BLaER1 (cell line): ENCODE results near the gene LCN12.

Experiments used
- H3K27ac ChIP-seq: shearing (Covaris generic); formaldehyde crosslinking; 2 replicates; pipeline ENCODE4 v1.8.1; 2022
- H3K27me3 ChIP-seq: shearing (Covaris generic); formaldehyde crosslinking; 2 replicates; pipeline ENCODE4 v1.8.1; 2022
- H3K36me3 ChIP-seq: shearing (Covaris generic); formaldehyde crosslinking; 2 replicates; pipeline ENCODE4 v1.8.1; 2022
- H3K4me1 ChIP-seq: shearing (Covaris generic); formaldehyde crosslinking; 2 replicates; pipeline ENCODE4 v1.8.1; 2022
- H3K4me2 ChIP-seq: shearing (Covaris generic); formaldehyde crosslinking; 2 replicates; pipeline ENCODE4 v1.8.1; 2022
- H3K4me3 ChIP-seq: shearing (Covaris generic); formaldehyde crosslinking; 2 replicates; pipeline ENCODE4 v1.8.1; 2022
- H3K9ac ChIP-seq: shearing (Covaris generic); formaldehyde crosslinking; 2 replicates; pipeline ENCODE4 v1.8.1; 2022
- H3K9me3 ChIP-seq: shearing (Covaris generic); formaldehyde crosslinking; 2 replicates; pipeline ENCODE4 v1.8.1; 2022
- H4K20me1 ChIP-seq: shearing (Covaris generic); formaldehyde crosslinking; 2 replicates; pipeline ENCODE4 v1.8.1; 2022
- Cebpa-rat ChIP-seq: shearing (Covaris generic); IDR thresholded peaks from 2 replicates; pipeline ENCODE4 v1.8.1; 2022

LCN12 gene

DNA sequence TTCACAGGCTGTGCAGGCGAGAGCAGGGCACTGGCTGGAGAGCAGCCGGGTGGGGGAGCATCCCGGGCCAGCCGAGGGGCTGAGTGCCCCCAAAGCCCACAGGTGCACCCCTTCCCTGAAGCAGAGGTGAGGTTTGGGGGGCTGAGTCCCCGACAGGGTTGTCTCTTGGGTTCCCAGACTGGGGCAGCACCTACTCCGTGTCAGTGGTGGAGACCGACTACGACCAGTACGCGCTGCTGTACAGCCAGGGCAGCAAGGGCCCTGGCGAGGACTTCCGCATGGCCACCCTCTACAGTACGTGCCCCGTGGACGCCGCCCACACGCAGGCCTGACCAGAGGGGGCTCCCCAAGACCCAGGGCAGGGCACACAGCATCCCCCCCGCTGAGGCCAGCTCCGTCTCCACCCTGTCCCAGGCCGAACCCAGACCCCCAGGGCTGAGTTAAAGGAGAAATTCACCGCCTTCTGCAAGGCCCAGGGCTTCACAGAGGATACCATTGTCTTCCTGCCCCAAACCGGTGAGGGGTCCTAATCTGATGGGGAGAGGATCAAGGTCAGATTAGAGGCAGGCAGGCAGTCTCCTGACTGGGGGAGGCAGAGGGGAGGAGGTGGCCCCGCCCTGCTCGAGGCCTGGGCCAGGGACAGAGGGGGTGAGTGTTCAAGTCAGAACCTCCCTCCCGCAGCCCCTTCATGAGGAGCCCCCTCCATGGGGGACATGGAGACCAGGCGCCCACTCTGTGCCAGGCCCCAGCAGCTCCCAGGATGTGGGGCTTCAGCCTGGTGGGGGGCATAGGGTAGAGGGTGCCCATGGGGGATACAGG is 27.9 kb downstream of the LCN12 start:
- Histone ChIP-seq H3K9me3 (no peaks in the 10 kb centered on the region), H3K36me3 (no peaks in the 10 kb centered on the region), H3K27ac (no peak overlapping the region), H3K4me2 (peak overlapping the region; percentile 45), H3K27me3 (peaks cover 30% of the 10 kb centered on the region), H3K4me3 (no peak overlapping the region), H4K20me1 (no peaks in the 10 kb centered on the region), H3K9ac (no peak overlapping the region), H3K4me1 (peaks cover 45% of the 10 kb centered on the region)
- TF ChIP-seq Cebpa-rat = no peak

DNA sequence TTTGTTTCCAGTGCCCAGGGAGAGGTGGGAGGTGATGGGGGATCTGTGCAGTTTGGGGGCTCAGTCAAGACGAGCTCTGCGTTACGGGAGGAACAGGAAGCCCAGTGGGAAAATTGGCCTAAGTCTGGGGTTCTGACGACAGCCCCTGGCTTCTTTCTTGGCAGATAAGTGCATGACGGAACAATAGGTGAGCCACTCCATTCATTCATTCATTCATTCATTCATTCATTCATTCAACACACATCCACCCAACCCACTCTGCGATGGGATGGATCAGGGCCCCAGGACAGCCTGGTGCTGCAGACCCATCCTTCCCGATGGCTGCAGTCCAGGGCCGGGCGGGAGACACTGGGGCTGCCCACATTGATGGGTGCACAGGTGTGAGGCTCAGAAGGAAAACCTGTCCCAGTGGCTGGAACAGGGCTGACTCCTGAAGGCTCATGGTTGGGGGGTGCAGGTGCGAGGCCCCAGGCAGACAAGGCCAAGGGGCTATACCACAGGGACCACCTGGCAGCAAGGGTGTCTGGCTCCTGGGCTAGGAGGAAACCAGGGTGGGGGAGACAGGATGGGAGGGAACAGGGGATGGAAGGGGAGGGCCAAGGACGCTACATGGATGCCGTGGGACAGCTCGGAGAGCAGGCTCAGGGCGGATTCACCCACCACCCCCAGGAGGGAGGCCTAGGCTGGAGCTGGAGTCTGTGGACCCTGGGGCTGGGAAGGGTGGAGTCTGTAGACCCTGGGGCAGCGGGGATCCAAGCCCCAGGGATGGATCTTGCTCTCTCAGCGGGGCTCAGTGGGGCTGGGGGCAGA is 28.8 kb downstream of the LCN12 start:
- Histone ChIP-seq H3K9ac (no peak overlapping the region), H3K36me3 (no peaks in the 10 kb centered on the region), H3K4me2 (no peak overlapping the region), H3K4me3 (no peak overlapping the region), H3K4me1 (peaks cover 37% of the 10 kb centered on the region), H3K27ac (no peak overlapping the region), H3K27me3 (peaks cover 39% of the 10 kb centered on the region), H3K9me3 (no peaks in the 10 kb centered on the region), H4K20me1 (no peaks in the 10 kb centered on the region)
- TF ChIP-seq Cebpa-rat = no peak

DNA sequence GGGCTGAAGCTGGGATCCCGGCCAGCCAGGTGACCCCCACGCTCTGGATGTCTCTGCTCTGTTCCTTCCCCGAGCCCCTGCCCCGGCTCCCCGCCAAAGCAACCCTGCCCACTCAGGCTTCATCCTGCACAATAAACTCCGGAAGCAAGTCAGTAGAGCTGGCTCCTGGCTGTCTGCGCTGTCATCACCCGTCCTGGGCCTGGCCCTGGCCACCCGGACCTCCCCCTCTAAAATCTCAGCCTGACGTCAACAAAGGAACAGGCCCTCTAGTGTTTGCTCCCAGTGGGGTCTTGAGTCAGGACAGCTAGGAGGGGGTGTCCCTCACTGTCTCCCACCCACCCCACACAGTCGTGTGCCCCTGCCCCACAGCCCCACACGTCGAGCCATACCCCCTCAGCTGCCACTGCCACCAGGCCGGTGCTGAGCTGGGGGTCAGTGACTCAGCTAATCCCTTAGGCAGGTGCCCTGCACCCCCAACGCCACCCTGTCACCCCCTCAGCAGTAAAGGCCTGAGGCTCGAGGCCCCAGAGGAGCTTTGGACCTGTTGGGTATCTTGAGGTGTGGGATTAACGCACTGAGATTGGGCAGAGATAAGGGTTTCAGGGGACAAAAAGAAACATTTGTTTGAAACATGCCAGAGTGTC is 29.6 kb downstream of the LCN12 start:
- Histone ChIP-seq H3K4me3 (no peak overlapping the region), H3K27ac (no peak overlapping the region), H4K20me1 (no peaks in the 10 kb centered on the region), H3K4me1 (peaks cover 30% of the 10 kb centered on the region), H3K27me3 (peaks cover 47% of the 10 kb centered on the region), H3K36me3 (no peaks in the 10 kb centered on the region), H3K9ac (no peak overlapping the region), H3K4me2 (no peak overlapping the region), H3K9me3 (no peaks in the 10 kb centered on the region)
- TF ChIP-seq Cebpa-rat = no peak

DNA sequence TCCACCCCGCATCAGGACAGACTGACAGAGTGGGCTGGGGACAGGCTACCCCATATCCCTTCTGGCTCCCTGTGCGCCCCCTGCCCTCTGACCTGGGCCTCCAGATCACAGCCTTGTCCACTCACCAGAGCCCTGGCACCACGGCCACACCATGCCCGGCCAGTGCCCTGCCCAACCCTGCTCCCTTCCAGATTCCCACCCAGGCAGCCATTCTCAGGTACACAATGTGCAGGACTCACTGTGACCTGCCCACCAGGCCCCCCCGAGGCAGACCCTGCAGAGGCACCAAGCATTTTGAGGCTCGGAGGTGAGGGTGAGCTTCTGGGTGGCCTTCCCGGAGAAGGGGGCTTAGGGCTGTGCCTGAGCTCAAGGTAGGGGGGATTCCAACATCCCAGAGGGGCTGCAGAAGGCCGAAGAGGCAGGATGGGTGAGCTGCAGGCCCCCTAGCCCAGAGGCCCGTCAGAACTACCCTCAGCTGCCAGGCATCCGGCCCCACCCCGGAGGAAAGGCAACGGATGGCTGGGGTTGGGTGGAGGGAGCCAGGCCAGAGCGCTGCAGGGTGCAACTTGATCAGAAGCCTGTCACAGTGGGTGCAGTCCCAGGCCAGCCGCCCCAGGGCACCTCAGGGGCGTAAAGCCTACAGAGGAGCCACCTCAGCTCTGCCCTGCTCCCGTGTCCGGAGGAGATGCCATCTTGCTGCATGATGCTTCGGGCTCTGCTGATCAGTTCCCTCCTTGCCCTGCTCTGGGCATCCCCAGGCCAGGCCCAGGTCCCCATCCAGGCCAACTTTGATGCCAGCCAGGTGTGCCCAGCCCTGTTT is 30.4 kb downstream of the LCN12 start, which contains the start of gene LCNL1:
TSS of gene LCNL1 (plus strand) at position 762 of the 820 bp plus-strand sequence. CDS start 594 bp downstream, outside the sequence.
- TF ChIP-seq Cebpa-rat = no peak
- no peaks in the 10 kb centered on the region for H4K20me1 ChIP-seq

DNA sequence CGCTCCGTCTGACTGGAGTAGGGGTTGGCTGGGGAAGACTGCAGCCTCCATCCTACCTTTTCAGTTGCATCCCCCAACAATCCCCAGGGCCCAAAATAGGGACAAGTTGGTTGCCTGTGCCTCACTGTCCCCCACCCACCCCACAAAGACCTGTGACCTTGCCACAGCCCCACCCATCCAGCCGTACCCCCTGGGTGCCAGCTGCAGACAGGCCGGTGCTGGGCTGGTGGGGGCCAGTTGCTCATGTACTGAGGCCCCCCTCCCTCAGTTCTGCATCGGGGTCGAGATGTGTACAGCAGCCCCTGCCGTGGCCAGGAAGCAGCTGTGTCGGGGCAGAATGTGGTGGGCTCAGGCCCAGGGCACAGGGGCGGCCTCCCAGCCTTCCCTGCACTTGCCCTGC is 31.1 kb downstream of the LCN12 start:
- Histone ChIP-seq H3K9me3 (no peaks in the 10 kb centered on the region), H4K20me1 (no peaks in the 10 kb centered on the region), H3K4me1 (peaks cover 23% of the 10 kb centered on the region), H3K4me2 (peak overlapping the region; percentile 26; the same call in 1 of the 2 replicates), H3K27ac (no peak overlapping the region), H3K4me3 (no peak overlapping the region), H3K36me3 (no peaks in the 10 kb centered on the region), H3K27me3 (peaks cover 53% of the 10 kb centered on the region), H3K9ac (no peak overlapping the region)
- TF ChIP-seq Cebpa-rat = no peak

More for the DNA sequence above, 30.4 kb downstream of the LCN12 start, which contains the start of gene LCNL1:
- H3K4me1 ChIP-seq = peaks cover 24% of the 10 kb centered on the region
- peak within 1 kb of the TSS; percentile 26; the same call in 1 of the 2 replicates for H3K4me2 ChIP-seq
- peaks cover 53% of the 10 kb centered on the region for H3K27me3 ChIP-seq
- no peak within 1 kb of the TSS for H3K4me3 ChIP-seq
- H3K36me3 ChIP-seq = no peaks in the 10 kb centered on the region
- H3K9me3 ChIP-seq = no peaks in the 10 kb centered on the region
- H3K27ac ChIP-seq = no peak within 1 kb of the TSS
- no peak within 1 kb of the TSS for H3K9ac ChIP-seq

DNA sequence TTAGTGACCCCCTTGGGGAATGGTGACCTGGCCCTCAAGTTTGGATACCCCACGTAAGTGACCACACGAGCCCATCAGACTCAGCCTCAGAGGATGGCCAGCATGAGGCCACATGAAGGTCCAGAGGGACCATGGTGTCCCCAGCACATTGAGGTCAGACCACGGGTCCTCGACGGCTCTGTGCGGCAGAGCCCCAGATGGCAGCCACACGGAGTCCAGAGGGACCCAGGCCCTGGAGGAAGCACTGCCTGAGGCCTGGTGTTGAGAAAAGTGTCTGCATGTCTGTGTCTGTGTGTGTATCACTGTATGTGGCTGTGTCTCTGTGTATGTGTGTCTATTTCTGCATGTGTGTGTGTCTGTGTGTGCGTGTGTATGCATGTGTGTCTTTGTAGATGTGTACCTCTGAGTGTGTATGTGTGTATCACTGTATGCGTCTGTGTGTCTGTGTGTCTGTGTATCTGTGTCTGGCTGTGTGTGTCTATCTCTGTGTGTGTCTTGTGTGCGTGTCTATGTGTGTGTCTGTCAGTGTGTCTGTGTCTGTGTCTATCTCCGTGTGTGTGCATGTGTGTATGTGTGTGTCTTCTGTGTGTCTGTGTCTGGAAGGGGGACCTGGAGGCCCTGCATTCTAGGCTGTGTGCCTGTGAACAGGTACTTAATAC is 31.7 kb downstream of the LCN12 start:
- H4K20me1 ChIP-seq = no peaks in the 10 kb centered on the region
- peaks cover 53% of the 10 kb centered on the region for H3K27me3 ChIP-seq
- TF ChIP-seq Cebpa-rat = no peak
- no peaks in the 10 kb centered on the region for H3K36me3 ChIP-seq
- H3K9me3 ChIP-seq = no peaks in the 10 kb centered on the region
- H3K4me1 ChIP-seq = peaks cover 23% of the 10 kb centered on the region
- peak overlapping the region; percentile 26; the same call in 1 of the 2 replicates for H3K4me2 ChIP-seq
- H3K9ac ChIP-seq = no peak overlapping the region
- H3K27ac ChIP-seq = no peak overlapping the region
- H3K4me3 ChIP-seq = no peak overlapping the region

DNA sequence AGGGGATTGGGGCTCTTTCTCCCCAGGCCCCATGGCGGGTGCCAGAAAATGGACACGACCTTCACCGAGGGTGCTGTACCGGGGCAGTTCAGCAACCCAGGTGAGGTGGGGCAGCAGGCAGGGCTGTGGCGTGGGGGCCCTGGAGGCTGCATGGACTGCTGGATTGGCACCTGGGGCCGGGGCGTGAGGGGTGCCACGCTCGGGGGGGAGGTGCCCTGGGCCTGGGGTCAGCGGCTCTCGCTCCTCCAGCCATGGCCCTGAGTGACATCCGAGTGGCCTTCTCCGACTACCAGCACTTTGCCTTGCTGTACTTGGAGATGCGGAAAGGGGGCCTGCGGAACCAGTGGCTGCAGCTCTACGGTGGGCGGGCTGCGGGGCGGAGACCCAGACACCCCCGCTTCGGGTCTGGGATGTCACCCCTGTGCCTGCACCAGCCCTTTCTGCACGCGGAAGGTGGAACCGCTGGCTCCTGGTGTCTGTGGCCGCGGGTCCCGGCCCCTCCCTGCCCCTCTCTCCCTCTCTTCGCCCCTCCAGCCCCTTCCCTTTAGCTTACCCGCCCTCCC is 32.5 kb downstream of the LCN12 start:
- H3K27ac ChIP-seq = no peak overlapping the region
- no peak overlapping the region for H3K4me2 ChIP-seq
- no peak overlapping the region for H3K9ac ChIP-seq
- peaks cover 15% of the 10 kb centered on the region for H3K4me1 ChIP-seq
- no peak for TF ChIP-seq Cebpa-rat
- H3K9me3 ChIP-seq = no peaks in the 10 kb centered on the region
- H4K20me1 ChIP-seq = no peaks in the 10 kb centered on the region
- H3K4me3 ChIP-seq = no peak overlapping the region
- no peaks in the 10 kb centered on the region for H3K36me3 ChIP-seq
- H3K27me3 ChIP-seq = peaks cover 53% of the 10 kb centered on the region

DNA sequence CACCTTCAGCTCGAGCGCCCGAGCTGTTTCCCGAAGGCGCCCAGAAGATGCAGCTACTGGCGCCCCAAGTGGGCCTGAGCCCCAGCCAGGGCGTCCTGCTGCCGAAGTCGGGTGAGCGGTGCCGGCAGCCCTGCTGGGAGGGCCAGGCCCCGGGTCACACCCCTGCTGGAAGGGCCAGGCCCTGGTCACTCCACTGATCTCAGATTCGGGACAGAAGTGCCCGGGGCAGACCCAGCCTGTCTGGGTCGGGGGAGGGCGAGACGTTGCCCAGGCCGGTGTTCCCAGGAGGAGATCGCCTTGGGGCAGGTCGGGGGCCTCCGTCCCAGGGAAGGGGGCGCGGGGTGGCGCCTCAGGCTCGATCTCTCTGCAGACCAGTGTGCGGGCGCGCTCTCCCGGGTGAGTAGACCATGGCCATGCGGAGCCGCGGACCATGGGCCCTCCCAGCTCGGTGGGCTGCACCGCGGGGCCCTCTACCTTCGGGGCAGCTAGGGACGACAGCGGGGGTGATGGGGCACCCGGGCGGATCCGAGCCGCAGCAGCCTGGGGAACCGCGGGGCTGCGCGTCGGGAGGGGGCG is 33.0 kb downstream of the LCN12 start:
- no peak overlapping the region for H3K4me3 ChIP-seq
- H3K36me3 ChIP-seq = no peaks in the 10 kb centered on the region
- H3K27ac ChIP-seq = no peak overlapping the region
- no peak overlapping the region for H3K4me2 ChIP-seq
- TF ChIP-seq Cebpa-rat = no peak
- peaks cover 53% of the 10 kb centered on the region for H3K27me3 ChIP-seq
- no peak overlapping the region for H3K9ac ChIP-seq
- H3K4me1 ChIP-seq = peaks cover 10% of the 10 kb centered on the region
- H3K9me3 ChIP-seq = no peaks in the 10 kb centered on the region
- H4K20me1 ChIP-seq = no peaks in the 10 kb centered on the region
